Measurements from ENCODE around the gene SH3BGRL3. TPM values are rescaled to one million over a fixed set of nuclear protein-coding genes. Genes with fewer than 3 reads are reported as not detected.

Gene SH3BGRL3
- total RNA-seq, 4 donors from 2014 or later: 49.6 to 97.2 (median 56.0) TPM

- Histone ChIP-seq H3K27ac (peak overlapping the region in 3 of 4 donors; percentile 31 to 72 (median 58)), H3K27me3 (no peaks in the 10 kb centered on the region), H3K4me1 (peaks cover 0 to 79% (median 33%) of the 10 kb centered on the region in 4 donors), H3K9me3 (no peaks in the 10 kb centered on the region), H3K4me3 (no peak overlapping the region), H3K36me3 (peaks cover 0 to 14% (median 0%) of the 10 kb centered on the region in 3 donors)
- TF ChIP-seq CTCF (IDR thresholded peaks at IDR 0.05) (no peak), POLR2A (IDR thresholded peaks at IDR 0.05) (no peak), EP300 (IDR thresholded peaks at IDR 0.05) (no peak)
- DNase-seq (ENCODE audit: low spot score in 2 of 2): no peak
- 82% methylated on average over 14 to 21 of the region's 21 CpGs for WGBS, 2 donors
These were observed 9.5 kb downstream of the SH3BGRL3 start for GRCh38 chr1:26289158-26290059.

GRCh38 chr1:26290122-26290881 is 10.4 kb downstream of the SH3BGRL3 start:
- H3K4me3 ChIP-seq: no peak overlapping the region
- peak overlapping the region in 3 of 4 donors; percentile 35 to 72 (median 42) for H3K27ac ChIP-seq
- WGBS, 2 donors: 60 to 79% methylated on average over 8 to 11 of the region's 11 CpGs
- DNase-seq (ENCODE audit: low spot score in 2 of 2): no peak
- H3K36me3 ChIP-seq: peaks cover 0 to 15% (median 0%) of the 10 kb centered on the region in 3 donors
- TF ChIP-seq EP300 (IDR thresholded peaks at IDR 0.05) (no peak), POLR2A (IDR thresholded peaks at IDR 0.05) (no peak), CTCF (IDR thresholded peaks at IDR 0.05) (no peak)
- H3K9me3 ChIP-seq: no peaks in the 10 kb centered on the region
- H3K4me1 ChIP-seq: peaks cover 0 to 70% (median 28%) of the 10 kb centered on the region in 4 donors
- no peaks in the 10 kb centered on the region for H3K27me3 ChIP-seq

DNA sequence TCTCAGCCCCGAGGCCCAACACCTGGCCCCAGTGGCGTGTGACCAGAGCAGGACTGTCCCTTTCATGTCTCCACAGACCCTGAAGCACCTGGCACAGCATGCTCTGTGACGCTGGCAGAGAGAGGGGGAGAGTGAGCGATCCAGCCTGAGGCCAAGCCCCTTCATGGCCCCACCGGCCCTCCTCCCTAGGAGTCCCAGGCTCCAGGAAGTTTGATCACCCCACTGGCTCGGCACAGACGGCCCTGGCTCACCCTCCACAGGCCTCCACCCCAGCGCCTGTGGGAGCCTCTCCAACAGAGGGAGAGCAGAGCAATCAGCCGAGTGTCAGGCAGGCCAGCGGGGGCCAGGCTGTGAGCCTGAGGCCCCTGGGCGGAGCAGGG is 11.0 kb downstream of the SH3BGRL3 start:
- peak overlapping the region in 3 of 4 donors; percentile 35 to 72 (median 42) for H3K27ac ChIP-seq
- no peaks in the 10 kb centered on the region for H3K27me3 ChIP-seq
- 73 to 76% methylated on average over 5 to 8 of the region's 11 CpGs for WGBS, 2 donors
- no peak for TF ChIP-seq EP300 (IDR thresholded peaks at IDR 0.05)
- no peak for TF ChIP-seq POLR2A (IDR thresholded peaks at IDR 0.05)
- no peak for TF ChIP-seq CTCF (IDR thresholded peaks at IDR 0.05)
- peaks cover 0 to 20% (median 0%) of the 10 kb centered on the region in 3 donors for H3K36me3 ChIP-seq
- H3K4me3 ChIP-seq: no peak overlapping the region
- peaks cover 0 to 65% (median 25%) of the 10 kb centered on the region in 4 donors for H3K4me1 ChIP-seq
- H3K9me3 ChIP-seq: no peaks in the 10 kb centered on the region
- no peak for DNase-seq (ENCODE audit: low spot score in 2 of 2)

DNA sequence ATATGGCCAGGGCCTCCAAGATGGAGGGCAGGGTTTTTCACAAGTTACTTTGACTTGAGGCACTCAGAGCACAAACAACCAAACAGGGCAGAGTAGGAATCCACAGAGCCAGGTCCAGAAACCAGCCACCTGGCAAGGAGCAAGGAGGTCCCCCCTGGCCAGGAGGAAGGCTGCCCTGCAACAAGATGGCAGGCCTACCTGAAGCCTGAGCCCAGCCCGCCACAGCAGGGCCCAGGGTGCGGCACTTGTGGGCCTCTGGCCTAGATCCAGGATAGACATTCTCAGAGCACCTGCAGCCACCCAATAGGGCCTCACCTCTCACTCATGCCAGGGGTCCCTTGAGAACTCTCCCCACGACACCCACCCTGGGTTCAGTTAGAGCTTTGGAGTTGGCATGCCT is 11.5 kb downstream of the SH3BGRL3 start:
- DNase-seq (ENCODE audit: low spot score in 2 of 2): no peak
- no peak overlapping the region for H3K4me3 ChIP-seq
- WGBS, 2 donors: 91 to 96% methylated on average over 3 of the region's 3 CpGs
- peak overlapping the region in 3 of 4 donors; percentile 35 to 72 (median 42) for H3K27ac ChIP-seq
- peaks cover 0 to 26% (median 0%) of the 10 kb centered on the region in 3 donors for H3K36me3 ChIP-seq
- no peaks in the 10 kb centered on the region for H3K9me3 ChIP-seq
- no peak for TF ChIP-seq EP300 (IDR thresholded peaks at IDR 0.05)
- TF ChIP-seq POLR2A (IDR thresholded peaks at IDR 0.05): no peak
- no peak for TF ChIP-seq CTCF (IDR thresholded peaks at IDR 0.05)
- H3K27me3 ChIP-seq: no peaks in the 10 kb centered on the region
- H3K4me1 ChIP-seq: peaks cover 0 to 59% (median 20%) of the 10 kb centered on the region in 4 donors

All from tibial nerve (tissue), 4 donors.